Lung (tissue), 16 donors: ENCODE measurements around the gene EIF2D. TPM values are rescaled to one million over a fixed set of nuclear protein-coding genes. Genes with fewer than 3 reads are reported as not detected.

ENCODE experiments used
- ATAC-seq: fragments of 200-7000 bp; cut with Tn5 transposase; one replicate; pipeline ENCODE4 v1.9.1; 2020; ENCODE audit warnings: moderate number of reproducible peaks; ENCODE audit not compliant: insufficient read depth, low FRiP score
- DNase-seq, 3 donors: peaks; one replicate each; pipeline ENCODE4 v3.0.0-alpha.2; 2013 to 2017
- H3K27ac ChIP-seq, 2 donors: one replicate each; pipeline ENCODE4 v1.5.1; 2013; ENCODE audit warnings: mild to moderate bottlenecking in 2 of 2, moderate library complexity in 2 of 2, control low read depth in 1 of 2, inconsistent platforms in 1 of 2, low read depth in 1 of 2, low read length in 1 of 2
- H3K27me3 ChIP-seq, 3 donors: one replicate each; pipeline ENCODE4 v1.5.1; 2013; ENCODE audit warnings: low read length in 2 of 3; ENCODE audit not compliant: control insufficient read depth in 3 of 3, insufficient read depth in 3 of 3
- H3K36me3 ChIP-seq, 4 donors: one replicate each; pipeline ENCODE4 v1.5.1; 2013; ENCODE audit warnings: low read length in 4 of 4, mild to moderate bottlenecking in 1 of 4, moderate library complexity in 1 of 4; ENCODE audit not compliant: control insufficient read depth in 4 of 4, insufficient read depth in 4 of 4
- H3K4me1 ChIP-seq, 5 donors: one replicate each; pipeline ENCODE4 v1.5.1; 2013; ENCODE audit warnings: low read length in 5 of 5, mild to moderate bottlenecking in 2 of 5, moderate library complexity in 1 of 5; ENCODE audit not compliant: control insufficient read depth in 5 of 5, insufficient read depth in 5 of 5
- H3K4me3 ChIP-seq: one replicate; pipeline ENCODE4 v1.5.1; 2013; ENCODE audit warnings: mild to moderate bottlenecking, control low read depth, moderate library complexity
- H3K9ac ChIP-seq, 2 donors: one replicate each; pipeline ENCODE4 v1.5.1; 2013; ENCODE audit warnings: low read length in 2 of 2, control low read depth in 1 of 2; ENCODE audit not compliant: insufficient read depth in 1 of 2
- H3K9me3 ChIP-seq, 4 donors: one replicate each; pipeline ENCODE4 v1.5.1; 2013; ENCODE audit warnings: low read length in 3 of 4, mild to moderate bottlenecking in 1 of 4, moderate library complexity in 1 of 4; ENCODE audit not compliant: control insufficient read depth in 4 of 4, insufficient read depth in 3 of 4
- WGBS, 2 donors: extraction: QIAGEN DNeasy Blood & Tissue Kit; methylation state at CpG; one replicate each; pipeline ENCODE4 v1.1.7; 2013; 5-methylcytosine and 5-hydroxymethylcytosine counted together
- long read RNA-seq, 5 donors: transcript quantifications; one replicate each; lab custom pipeline, GENCODE V29; 2026
- polyA plus RNA-seq, 2 donors: library from polyadenylated mRNA; stranded (reverse); fragments of 200-250 nt; gene quantifications; one replicate each; pipeline ENCODE4 v1.2.1, GENCODE V29; 2013
- total RNA-seq, 2 donors: library from RNA; depleted of rRNA in 1 of 2; stranded (reverse); fragments of >200 nt in 1 of 2; gene quantifications; one replicate each; pipeline ENCODE4 v1.2.1, GENCODE V29; 2014 to 2021
- TF ChIP-seq, protein P1 (sequence below): IDR thresholded peaks from 2 replicates; pipeline ENCODE4 v1.5.1; 2012; ENCODE audit warnings: mild to moderate bottlenecking; ENCODE audit errors: control extremely low read depth, extremely low read depth
- donor health status: control.
- donor health status: control.
- donor health status: Bipolar disorder and iron deficiency.
- donor health status: healthy.
- donor health status: DM: yes; HTN: yes; CAD: no.

EIF2D gene, protein sequence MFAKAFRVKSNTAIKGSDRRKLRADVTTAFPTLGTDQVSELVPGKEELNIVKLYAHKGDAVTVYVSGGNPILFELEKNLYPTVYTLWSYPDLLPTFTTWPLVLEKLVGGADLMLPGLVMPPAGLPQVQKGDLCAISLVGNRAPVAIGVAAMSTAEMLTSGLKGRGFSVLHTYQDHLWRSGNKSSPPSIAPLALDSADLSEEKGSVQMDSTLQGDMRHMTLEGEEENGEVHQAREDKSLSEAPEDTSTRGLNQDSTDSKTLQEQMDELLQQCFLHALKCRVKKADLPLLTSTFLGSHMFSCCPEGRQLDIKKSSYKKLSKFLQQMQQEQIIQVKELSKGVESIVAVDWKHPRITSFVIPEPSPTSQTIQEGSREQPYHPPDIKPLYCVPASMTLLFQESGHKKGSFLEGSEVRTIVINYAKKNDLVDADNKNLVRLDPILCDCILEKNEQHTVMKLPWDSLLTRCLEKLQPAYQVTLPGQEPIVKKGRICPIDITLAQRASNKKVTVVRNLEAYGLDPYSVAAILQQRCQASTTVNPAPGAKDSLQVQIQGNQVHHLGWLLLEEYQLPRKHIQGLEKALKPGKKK
- total RNA-seq = 10 to 100 TPM; 35.5 to 78.9 TPM
- 10 to 100 TPM; 27.7 to 50.9 TPM for polyA plus RNA-seq
- long read RNA-seq, donor 1, transcript EIF2D-201 (15 exons, 2,005 nt) = major isoform, 19 of 49 reads
- long read RNA-seq, donor 1, partial matches to known transcripts = 28 of 49 reads
- long read RNA-seq, donor 1, other reads (novel, unspliced or antisense) = 0 of 49 reads
- long read RNA-seq, donor 2, transcript EIF2D-201 (15 exons, 2,005 nt) = major isoform, 6 of 6 reads
- long read RNA-seq, donor 2, partial matches to known transcripts = 0 of 6 reads
- long read RNA-seq, donor 2, other reads (novel, unspliced or antisense) = 0 of 6 reads
- long read RNA-seq, donor 3, transcript EIF2D-201 (15 exons, 2,005 nt) = major isoform, 5 of 6 reads
- long read RNA-seq, donor 3, partial matches to known transcripts = 0 of 6 reads
- long read RNA-seq, donor 3, other reads (novel, unspliced or antisense) = 0 of 6 reads
- long read RNA-seq, donor 4, partial matches to known transcripts = 0 of 5 reads
- long read RNA-seq, donor 4, other reads (novel, unspliced or antisense) = 0 of 5 reads
- long read RNA-seq, donor 5, transcript EIF2D-201 (15 exons, 2,005 nt) = major isoform, 11 of 33 reads
- long read RNA-seq, donor 5, partial matches to known transcripts = 20 of 33 reads
- long read RNA-seq, donor 5, other reads (novel, unspliced or antisense) = 0 of 33 reads

DNA sequence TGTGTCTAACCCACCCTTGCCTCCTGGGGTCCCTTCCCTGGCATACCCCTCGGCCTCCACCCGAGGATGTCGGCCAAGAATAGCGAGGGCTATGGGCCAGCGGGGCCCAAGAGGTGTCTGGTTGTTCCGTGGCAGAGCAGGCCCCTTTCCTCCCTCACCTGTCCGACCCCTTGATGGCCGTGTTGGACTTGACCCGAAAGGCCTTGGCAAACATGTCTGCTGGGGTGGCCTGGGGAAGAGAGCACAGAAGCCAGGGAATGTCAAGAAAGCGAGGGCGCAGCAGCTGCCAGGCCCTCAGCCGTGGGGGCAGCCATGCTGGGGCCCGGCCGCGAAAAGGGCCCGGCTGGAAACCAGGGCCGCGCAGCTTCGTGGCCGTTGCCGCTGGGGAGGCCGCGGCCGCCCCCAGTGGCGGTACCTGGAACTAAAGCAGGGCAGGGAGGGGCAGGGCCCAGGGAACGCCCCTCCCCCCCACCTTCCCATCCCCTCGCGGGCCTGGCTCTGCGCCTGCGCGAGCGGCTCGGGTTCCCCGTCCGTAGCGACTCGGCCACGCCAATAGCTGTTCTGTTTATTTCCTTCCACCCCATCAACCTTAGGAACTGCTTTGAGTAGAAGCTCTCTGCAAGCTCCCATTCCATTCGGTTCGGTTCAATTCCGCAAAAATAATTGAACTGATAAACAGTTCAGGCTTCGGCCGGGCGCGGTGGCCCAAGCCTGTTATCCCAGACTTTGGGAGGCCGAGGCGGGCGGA, at the start of gene EIF2D:
Gene EIF2D, minus strand, starts transcription at position 337 of the 748 bp plus-strand sequence. Its CDS starts 123 bp downstream, at position 214.
- peaks cover 0 to 9% (median 5%) of the 10 kb centered on the region in 5 donors for H3K4me1 ChIP-seq
- ATAC-seq (peak; percentile 100), DNase-seq (peak; percentile 96 to 97 (median 97))
- no peaks in the 10 kb centered on the region for H3K9me3 ChIP-seq
- peaks cover 0 to 3% (median 0%) of the 10 kb centered on the region in 3 donors for H3K27me3 ChIP-seq
- peak within 1 kb of the TSS; percentile 71 for H3K4me3 ChIP-seq
- H3K27ac ChIP-seq = peak within 1 kb of the TSS; percentile 86 to 94
- TF ChIP-seq, protein P1, sequence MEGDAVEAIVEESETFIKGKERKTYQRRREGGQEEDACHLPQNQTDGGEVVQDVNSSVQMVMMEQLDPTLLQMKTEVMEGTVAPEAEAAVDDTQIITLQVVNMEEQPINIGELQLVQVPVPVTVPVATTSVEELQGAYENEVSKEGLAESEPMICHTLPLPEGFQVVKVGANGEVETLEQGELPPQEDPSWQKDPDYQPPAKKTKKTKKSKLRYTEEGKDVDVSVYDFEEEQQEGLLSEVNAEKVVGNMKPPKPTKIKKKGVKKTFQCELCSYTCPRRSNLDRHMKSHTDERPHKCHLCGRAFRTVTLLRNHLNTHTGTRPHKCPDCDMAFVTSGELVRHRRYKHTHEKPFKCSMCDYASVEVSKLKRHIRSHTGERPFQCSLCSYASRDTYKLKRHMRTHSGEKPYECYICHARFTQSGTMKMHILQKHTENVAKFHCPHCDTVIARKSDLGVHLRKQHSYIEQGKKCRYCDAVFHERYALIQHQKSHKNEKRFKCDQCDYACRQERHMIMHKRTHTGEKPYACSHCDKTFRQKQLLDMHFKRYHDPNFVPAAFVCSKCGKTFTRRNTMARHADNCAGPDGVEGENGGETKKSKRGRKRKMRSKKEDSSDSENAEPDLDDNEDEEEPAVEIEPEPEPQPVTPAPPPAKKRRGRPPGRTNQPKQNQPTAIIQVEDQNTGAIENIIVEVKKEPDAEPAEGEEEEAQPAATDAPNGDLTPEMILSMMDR = peak; percentile 85
- peaks cover 0 to 13% (median 3%) of the 10 kb centered on the region in 4 donors for H3K36me3 ChIP-seq
- peak within 1 kb of the TSS; percentile 91 to 98 for H3K9ac ChIP-seq
- WGBS, 2 donors = 4 to 7% methylated on average over 40 to 48 of the region's 48 CpGs

DNA sequence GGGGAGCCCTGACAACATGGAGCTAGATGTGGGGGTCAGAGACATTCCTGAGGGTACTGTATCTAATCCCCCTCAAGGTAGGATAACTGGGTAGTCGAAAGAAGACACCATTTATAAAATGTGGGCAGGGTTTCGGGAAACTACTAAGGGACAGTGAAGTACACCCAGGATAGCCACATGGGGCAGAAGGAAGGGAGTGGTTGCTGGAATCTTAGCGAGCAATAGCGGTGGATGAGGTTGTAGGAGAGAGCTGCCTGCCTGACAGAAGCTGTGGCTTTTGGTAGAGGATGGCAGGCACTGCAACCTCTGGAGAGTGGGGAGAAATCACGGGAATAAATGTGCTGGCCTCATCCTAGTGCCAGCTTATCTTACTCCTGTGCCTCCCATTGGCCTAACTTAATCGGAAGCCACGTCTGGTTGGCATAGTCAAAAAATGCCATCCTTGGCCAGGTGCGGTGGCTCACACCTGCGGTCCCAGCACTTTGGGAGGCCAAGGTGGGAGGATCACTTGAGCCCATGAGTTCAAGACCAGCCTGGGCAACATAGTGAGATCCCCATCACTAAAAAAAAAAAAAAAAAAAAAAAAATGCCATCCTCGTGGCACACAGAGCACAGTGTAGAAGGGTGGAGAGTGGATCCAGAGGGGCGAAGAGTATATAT, 49.0 kb upstream of the EIF2D start:
- DNase-seq = no peak
- TF ChIP-seq, protein P1 = no peak
- no peaks in the 10 kb centered on the region for H3K36me3 ChIP-seq
- peaks cover 0 to 18% (median 0%) of the 10 kb centered on the region in 3 donors for H3K27me3 ChIP-seq
- H3K9ac ChIP-seq = no peak overlapping the region
- H3K9me3 ChIP-seq = no peaks in the 10 kb centered on the region
- H3K27ac ChIP-seq = peak overlapping the region in 1 of 2 donors; percentile 3
- no peak overlapping the region for H3K4me3 ChIP-seq
- 93 to 94% methylated on average over 11 of the region's 11 CpGs for WGBS, 2 donors
- ATAC-seq = no peak
- H3K4me1 ChIP-seq = peaks cover 0 to 20% (median 9%) of the 10 kb centered on the region in 5 donors

DNA sequence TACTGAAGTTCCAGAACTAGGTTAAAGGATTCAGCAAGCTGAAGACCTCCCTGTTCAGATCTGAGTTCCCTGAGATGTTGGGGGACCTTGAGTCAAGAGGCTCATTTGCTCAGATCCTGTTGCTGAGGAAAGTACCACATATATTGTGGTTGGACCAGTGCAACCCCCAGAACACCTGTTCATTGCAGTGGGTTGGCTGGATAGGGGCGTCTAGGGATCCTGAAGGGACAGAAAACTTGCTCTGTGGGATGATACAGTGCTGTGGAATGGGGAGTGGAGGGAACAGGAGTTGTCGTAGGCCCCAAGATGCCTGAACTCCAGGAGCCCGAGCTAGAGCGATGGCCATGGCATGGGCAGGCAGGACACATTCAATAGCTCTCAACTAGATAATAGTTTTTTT, 47.9 kb upstream of the EIF2D start:
- TF ChIP-seq, protein P1 = no peak
- peak overlapping the region in 1 of 2 donors; percentile 89 for H3K27ac ChIP-seq
- 93 to 95% methylated on average over 4 of the region's 4 CpGs for WGBS, 2 donors

More for the DNA sequence above, 47.9 kb upstream of the EIF2D start:
- Histone ChIP-seq H3K36me3 (no peaks in the 10 kb centered on the region), H3K27me3 (peaks cover 0 to 18% (median 0%) of the 10 kb centered on the region in 3 donors), H3K9me3 (no peaks in the 10 kb centered on the region), H3K9ac (no peak overlapping the region), H3K4me3 (no peak overlapping the region), H3K4me1 (peaks cover 0 to 24% (median 9%) of the 10 kb centered on the region in 5 donors)
- ATAC-seq = no peak
- DNase-seq = no peak
